GM19351 (cell line): ENCODE results near the gene MEMO1.
"Not testable (repeated sequence)": the region's sequence is repeated elsewhere in the genome, so short reads cannot be mapped to it uniquely, and the experiment has no call there.

Source experiments
- ATAC-seq: cut with Tn5 transposase; IDR thresholded peaks from one replicate; pipeline ENCODE4 v1.9.1; 2021; ENCODE audit warnings: mild to moderate bottlenecking, moderate library complexity; ENCODE audit not compliant: unreplicated experiment

MEMO1 gene

GRCh38 chr2:32010670-32011484 is at the start of gene MEMO1:
TSS of gene MEMO1 (minus strand) at chr2:32011008. CDS start at chr2:32010247, 761 bp downstream.
- peak; percentile 54 for ATAC-seq

GRCh38 chr2:32060266-32060665 is 49.5 kb upstream of the MEMO1 start:
- ATAC-seq, result no peak

- no peak for ATAC-seq
Observed at GRCh38 chr2:32058130-32058529, 47.3 kb upstream of the MEMO1 start.

GRCh38 chr2:32054583-32054982 is 43.8 kb upstream of the MEMO1 start:
- not testable (repeated sequence) for ATAC-seq

- no peak for ATAC-seq
Observed at GRCh38 chr2:32051836-32052439, 41.1 kb upstream of the MEMO1 start.

- no peak for ATAC-seq
Observed at GRCh38 chr2:32043561-32043960, 32.8 kb upstream of the MEMO1 start.

GRCh38 chr2:32039447-32040219 is 28.8 kb upstream of the MEMO1 start, which contains the start of gene DPY30:
TSS of gene DPY30 (minus strand) at chr2:32039805. CDS start at chr2:32039456, 349 bp downstream.
- ATAC-seq, result peak; percentile 92

- not testable (repeated sequence) for ATAC-seq
Observed at GRCh38 chr2:32034198-32034887, 23.5 kb upstream of the MEMO1 start.

- not testable (repeated sequence) for ATAC-seq
Observed at GRCh38 chr2:32018789-32019482, 8.1 kb upstream of the MEMO1 start.

GRCh38 chr2:32012872-32013271 is 2.1 kb upstream of the MEMO1 start:
- ATAC-seq, result no peak

GRCh38 chr2:32011485-32011960 is 715 bp upstream of the MEMO1 start:
- ATAC-seq, result no peak

- ATAC-seq, result peak; percentile 55
Observed at GRCh38 chr2:32010280-32010669, 533 bp downstream of the MEMO1 start.

- ATAC-seq, result peak; percentile 27
Observed at GRCh38 chr2:32009516-32010256, 1.1 kb downstream of the MEMO1 start.

- ATAC-seq, result no peak
Observed at GRCh38 chr2:32008805-32009515, 1.8 kb downstream of the MEMO1 start.

- no peak for ATAC-seq
Observed at GRCh38 chr2:32007121-32007391, 3.8 kb downstream of the MEMO1 start.

- no peak for ATAC-seq
Observed at GRCh38 chr2:32005371-32005976, 5.3 kb downstream of the MEMO1 start.

GRCh38 chr2:32003791-32004190 is 7.0 kb downstream of the MEMO1 start:
- ATAC-seq, result no peak

- no peak for ATAC-seq
Observed at GRCh38 chr2:32002406-32002805, 8.4 kb downstream of the MEMO1 start.

- no peak for ATAC-seq
Observed at GRCh38 chr2:31999438-31999837, 11.4 kb downstream of the MEMO1 start.
